ENCODE results near the gene SOCS7.

SOCS7 gene

DNA sequence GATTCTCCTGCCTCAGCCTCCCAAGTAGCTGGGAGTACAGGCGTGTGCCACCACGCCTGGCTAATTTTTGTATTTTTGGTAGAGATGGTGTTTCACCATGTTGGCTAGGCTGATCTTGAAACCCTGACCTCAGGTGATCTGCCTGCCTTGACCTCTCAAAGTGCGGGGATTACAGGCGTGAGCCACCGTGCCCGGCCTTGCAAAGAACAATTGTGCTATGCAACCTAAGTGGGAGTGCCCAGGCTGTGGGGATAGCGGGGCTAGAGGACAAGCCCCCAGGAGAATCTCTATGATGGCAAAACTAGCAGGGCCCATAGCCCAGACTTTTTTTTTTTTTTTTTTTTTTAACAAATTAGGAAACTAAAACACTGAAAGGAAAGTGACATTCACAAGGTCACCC, 5.9 kb upstream of the SOCS7 start:
- TF ChIP-seq, protein P1, sequence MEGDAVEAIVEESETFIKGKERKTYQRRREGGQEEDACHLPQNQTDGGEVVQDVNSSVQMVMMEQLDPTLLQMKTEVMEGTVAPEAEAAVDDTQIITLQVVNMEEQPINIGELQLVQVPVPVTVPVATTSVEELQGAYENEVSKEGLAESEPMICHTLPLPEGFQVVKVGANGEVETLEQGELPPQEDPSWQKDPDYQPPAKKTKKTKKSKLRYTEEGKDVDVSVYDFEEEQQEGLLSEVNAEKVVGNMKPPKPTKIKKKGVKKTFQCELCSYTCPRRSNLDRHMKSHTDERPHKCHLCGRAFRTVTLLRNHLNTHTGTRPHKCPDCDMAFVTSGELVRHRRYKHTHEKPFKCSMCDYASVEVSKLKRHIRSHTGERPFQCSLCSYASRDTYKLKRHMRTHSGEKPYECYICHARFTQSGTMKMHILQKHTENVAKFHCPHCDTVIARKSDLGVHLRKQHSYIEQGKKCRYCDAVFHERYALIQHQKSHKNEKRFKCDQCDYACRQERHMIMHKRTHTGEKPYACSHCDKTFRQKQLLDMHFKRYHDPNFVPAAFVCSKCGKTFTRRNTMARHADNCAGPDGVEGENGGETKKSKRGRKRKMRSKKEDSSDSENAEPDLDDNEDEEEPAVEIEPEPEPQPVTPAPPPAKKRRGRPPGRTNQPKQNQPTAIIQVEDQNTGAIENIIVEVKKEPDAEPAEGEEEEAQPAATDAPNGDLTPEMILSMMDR (conservative IDR thresholded peaks at IDR 0.05), result no peak
- no peak overlapping the region for H3K27ac ChIP-seq

GRCh38 chr17:38349097-38349730, 2.4 kb upstream of the SOCS7 start:
- peak overlapping the region; percentile 10; the same call in 1 of the 2 replicates for H3K27ac ChIP-seq
- TF ChIP-seq, protein P1 (conservative IDR thresholded peaks at IDR 0.05), result peak; percentile 100

GRCh38 chr17:38350035-38350434, 1.6 kb upstream of the SOCS7 start:
- TF ChIP-seq, protein P1 (conservative IDR thresholded peaks at IDR 0.05), result no peak
- H3K27ac ChIP-seq, result peak overlapping the region; percentile 0; the same call in 1 of the 2 replicates

DNA sequence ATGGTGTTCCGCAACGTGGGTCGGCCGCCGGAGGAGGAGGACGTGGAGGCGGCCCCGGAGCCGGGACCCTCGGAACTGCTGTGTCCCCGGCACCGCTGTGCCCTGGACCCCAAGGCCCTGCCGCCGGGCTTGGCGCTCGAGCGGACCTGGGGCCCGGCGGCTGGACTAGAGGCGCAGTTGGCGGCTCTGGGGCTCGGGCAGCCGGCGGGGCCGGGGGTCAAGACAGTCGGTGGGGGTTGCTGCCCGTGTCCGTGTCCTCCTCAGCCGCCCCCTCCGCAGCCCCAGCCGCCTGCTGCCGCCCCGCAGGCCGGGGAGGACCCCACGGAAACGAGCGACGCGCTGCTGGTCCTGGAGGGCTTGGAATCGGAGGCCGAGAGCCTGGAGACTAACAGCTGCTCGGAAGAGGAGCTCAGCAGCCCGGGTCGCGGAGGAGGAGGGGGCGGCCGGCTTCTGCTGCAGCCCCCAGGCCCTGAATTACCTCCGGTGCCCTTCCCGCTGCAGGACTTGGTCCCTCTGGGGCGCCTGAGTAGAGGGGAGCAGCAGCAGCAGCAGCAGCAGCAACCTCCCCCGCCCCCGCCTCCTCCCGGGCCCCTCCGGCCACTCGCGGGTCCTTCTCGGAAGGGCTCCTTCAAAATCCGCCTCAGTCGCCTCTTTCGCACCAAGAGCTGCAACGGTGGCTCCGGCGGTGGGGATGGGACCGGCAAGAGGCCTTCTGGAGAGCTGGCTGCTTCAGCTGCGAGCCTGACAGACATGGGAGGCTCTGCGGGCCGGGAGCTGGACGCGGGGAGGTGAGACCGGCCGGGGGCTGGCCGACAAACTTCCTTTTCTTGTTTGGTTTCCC, 821 bp downstream of the SOCS7 start:
- TF ChIP-seq, protein P1 (conservative IDR thresholded peaks at IDR 0.05), result no peak
- peak overlapping the region; percentile 89 for H3K27ac ChIP-seq

GRCh38 chr17:38353086-38353604, 1.5 kb downstream of the SOCS7 start:
- H3K27ac ChIP-seq, result peak overlapping the region; percentile 89
- TF ChIP-seq, protein P1 (conservative IDR thresholded peaks at IDR 0.05), result no peak

DNA sequence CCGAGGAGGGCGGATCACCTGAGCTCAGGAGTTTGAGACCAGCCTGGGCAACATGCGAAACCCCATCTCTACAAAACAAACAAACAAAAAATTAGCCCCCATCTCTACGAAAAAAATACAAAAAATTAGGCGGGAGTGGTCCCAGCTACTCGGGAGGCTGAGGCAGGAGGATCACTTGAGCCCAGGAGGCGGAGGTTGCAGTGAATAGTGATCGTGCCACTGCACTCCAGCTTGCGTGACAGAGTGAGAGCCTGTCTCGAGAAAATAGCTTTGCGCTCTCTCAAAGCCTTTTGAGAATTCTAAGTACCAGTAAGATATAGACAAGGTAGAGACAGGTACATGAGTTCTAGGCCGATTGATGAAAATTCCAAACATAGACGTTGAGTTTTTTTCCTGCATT, 2.0 kb downstream of the SOCS7 start:
- TF ChIP-seq, protein P1 (conservative IDR thresholded peaks at IDR 0.05), result no peak
- no peak overlapping the region; the same call in 1 of the 2 replicates for H3K27ac ChIP-seq

GRCh38 chr17:38354466-38354865, 2.8 kb downstream of the SOCS7 start:
- TF ChIP-seq, protein P1 (conservative IDR thresholded peaks at IDR 0.05), result no peak
- H3K27ac ChIP-seq, result no peak overlapping the region
